Breast epithelium (tissue), 4 donors: Measurements from ENCODE around the gene SDK2. TPM values are rescaled to one million over a fixed set of nuclear protein-coding genes. Genes with fewer than 3 reads are reported as not detected.

Experiments used
- DNase-seq, 2 donors: peaks; one replicate each; pipeline ENCODE4 v3.0.0-alpha.2; 2019; ENCODE audit warnings: low spot score in 2 of 2
- H3K27ac ChIP-seq, 2 donors: fragments of 200-600 bp; sonication (generic) in 1 of 2; one replicate each; pipeline ENCODE4 v1.5.1; 2016 to 2019; ENCODE audit warnings: mild to moderate bottlenecking in 1 of 2
- H3K27me3 ChIP-seq, 2 donors: fragments of 200-600 bp; sonication (generic) in 1 of 2; one replicate each; pipeline versions ENCODE4 v1.5.1 to v1.6.0; 2017 to 2019; ENCODE audit warnings: control low read depth in 1 of 2, mild to moderate bottlenecking in 1 of 2
- H3K36me3 ChIP-seq: fragments of 200-600 bp; one replicate; pipeline ENCODE4 v1.5.1; 2019
- H3K4me1 ChIP-seq, 2 donors: fragments of 200-600 bp; sonication (generic); one replicate each; pipeline ENCODE4 v1.5.1; 2016 to 2019; ENCODE audit warnings: control low read depth in 1 of 2
- H3K4me3 ChIP-seq, 3 donors: fragments of 200-600 bp; sonication (generic); 1 replicate in 2 of 3; 2 replicates in 1 of 3; pipeline ENCODE4 v1.5.1; 2016 to 2019; ENCODE audit warnings: mild to moderate bottlenecking in 3 of 3, moderate library complexity in 2 of 3
- H3K9me3 ChIP-seq, 2 donors: fragments of 200-600 bp; sonication (generic) in 1 of 2; one replicate each; pipeline ENCODE4 v1.5.1; 2016 to 2019; ENCODE audit warnings: control low read depth in 1 of 2
- CTCF ChIP-seq, 3 donors: fragments of 450-650 bp; IDR thresholded peaks; one replicate each; pipeline ENCODE4 v1.5.1; 2016 to 2017; ENCODE audit warnings: antibody characterized with exemption in 3 of 3, mild to moderate bottlenecking in 3 of 3, moderate library complexity in 3 of 3
- POLR2A ChIP-seq: fragments of 450-650 bp; IDR thresholded peaks from one replicate; pipeline ENCODE4 v1.6.1; 2016; ENCODE audit warnings: antibody characterized with exemption, mild to moderate bottlenecking, moderate library complexity
- POLR2AphosphoS5 ChIP-seq, 3 donors: sonication (generic); formaldehyde crosslinking; IDR thresholded peaks; one replicate each; pipeline ENCODE4 v1.6.1; 2017; ENCODE audit warnings: antibody characterized with exemption in 3 of 3
- intact Hi-C: fragments of 100-400 bp; cut with DNase I; formaldehyde crosslinking; loops from one replicate; pipeline ENCODE4 v1.15.1; 2023; ENCODE audit warnings: low total_unique reads
- total RNA-seq, 3 donors: library from RNA; depleted of rRNA; stranded (reverse); fragments of >200 nt; gene quantifications; one replicate each; pipeline ENCODE4 v1.1.0, GENCODE V29; 2016

Gene SDK2
- total RNA-seq, 3 donors from 2014 or later = 0.16 to 2.9 (median 2.6) TPM

- TF ChIP-seq POLR2A (no peak), POLR2AphosphoS5 (IDR thresholded peaks at IDR 0.05) (no peak), CTCF (IDR thresholded peaks at IDR 0.05) (no peak)
- no peak for DNase-seq
- Histone ChIP-seq H3K4me3 (no peak overlapping the region), H3K27ac (no peak overlapping the region), H3K9me3 (peaks cover 5 to 11% of the 10 kb centered on the region in 2 donors), H3K27me3 (no peaks in the 10 kb centered on the region), H3K36me3 (no peaks in the 10 kb centered on the region), H3K4me1 (no peaks in the 10 kb centered on the region)
- intact Hi-C loops = no loop called here
Observed at GRCh38 chr17:73485130-73485529, 159.1 kb downstream of the SDK2 start.

DNA sequence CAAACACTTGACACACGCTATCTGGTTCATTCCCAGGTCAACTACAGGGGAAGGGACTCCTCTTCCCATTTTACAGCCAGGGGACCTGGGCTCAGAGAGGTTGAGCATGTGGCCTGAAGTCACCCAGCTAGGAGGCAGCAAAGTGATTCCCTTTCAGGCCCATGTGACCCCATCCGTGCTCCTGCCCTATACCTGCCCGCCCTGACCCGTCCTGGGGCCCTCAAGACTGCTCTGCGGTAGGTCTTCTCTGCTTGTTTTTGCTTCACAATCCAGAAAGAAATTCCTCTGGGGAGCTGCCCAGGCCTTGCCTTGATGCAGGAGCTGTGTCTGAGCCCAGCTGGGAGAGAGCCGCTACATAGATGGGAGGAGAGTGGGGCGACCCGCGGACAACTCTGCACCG lies 161.4 kb downstream of the SDK2 start:
- no peak overlapping the region for H3K4me3 ChIP-seq
- H3K4me1 ChIP-seq = no peaks in the 10 kb centered on the region
- no peaks in the 10 kb centered on the region for H3K36me3 ChIP-seq
- H3K27ac ChIP-seq = no peak overlapping the region
- no peak for DNase-seq
- H3K9me3 ChIP-seq = peaks cover 5 to 11% of the 10 kb centered on the region in 2 donors
- TF ChIP-seq POLR2A = no peak
- no peak for TF ChIP-seq CTCF (IDR thresholded peaks at IDR 0.05)
- no peaks in the 10 kb centered on the region for H3K27me3 ChIP-seq
- intact Hi-C loops = no loop called here

DNA sequence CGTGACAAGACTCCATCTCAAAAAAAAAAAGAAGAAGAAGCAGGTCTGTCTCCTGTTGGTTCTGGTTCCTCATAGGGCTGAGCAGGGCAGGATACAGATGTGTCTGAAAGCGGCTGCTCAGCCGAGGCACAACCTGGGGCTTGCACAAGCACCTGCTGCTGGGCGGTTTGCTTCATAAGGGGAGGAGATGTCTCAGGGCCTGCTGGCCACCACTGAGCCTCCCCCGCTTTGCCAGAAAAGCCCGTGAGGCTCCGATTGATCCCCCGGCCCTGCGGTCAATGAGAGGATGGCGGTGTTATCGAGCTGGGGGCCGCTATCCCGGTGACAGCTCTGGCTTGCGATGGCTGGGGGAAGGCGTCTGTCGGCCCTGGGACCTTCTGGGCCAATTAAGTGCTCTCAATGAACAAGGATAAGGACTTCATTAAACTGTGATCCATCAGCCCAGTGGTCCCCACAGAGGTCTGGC lies 162.0 kb downstream of the SDK2 start:
- DNase-seq = no peak
- H3K36me3 ChIP-seq = no peaks in the 10 kb centered on the region
- peaks cover 5 to 11% of the 10 kb centered on the region in 2 donors for H3K9me3 ChIP-seq
- H3K4me1 ChIP-seq = no peaks in the 10 kb centered on the region
- no peaks in the 10 kb centered on the region for H3K27me3 ChIP-seq
- no peak overlapping the region for H3K27ac ChIP-seq
- intact Hi-C loops = no loop called here
- TF ChIP-seq CTCF (IDR thresholded peaks at IDR 0.05) = no peak
- no peak for TF ChIP-seq POLR2AphosphoS5 (IDR thresholded peaks at IDR 0.05)
- TF ChIP-seq POLR2A = no peak
- no peak overlapping the region for H3K4me3 ChIP-seq

DNA sequence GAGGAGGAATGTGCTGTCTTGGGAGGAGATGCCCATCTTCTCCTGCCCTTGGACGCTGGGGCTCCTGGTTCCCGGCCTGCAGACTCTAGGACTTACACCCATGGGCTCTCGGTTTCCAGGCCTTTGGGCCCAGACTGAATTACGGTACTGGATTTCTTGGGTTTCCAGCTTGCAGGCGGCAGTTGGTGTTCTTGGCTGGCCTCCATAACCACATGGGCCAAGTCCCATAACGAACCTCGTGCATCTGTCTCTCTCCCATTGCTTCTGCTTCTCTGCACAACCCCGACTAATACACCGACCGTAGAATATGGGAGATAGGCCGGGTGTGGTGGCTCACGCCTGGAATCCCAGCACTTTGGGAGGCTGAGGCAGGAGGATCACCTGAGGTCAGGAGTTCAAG lies 162.6 kb downstream of the SDK2 start:
- H3K4me3 ChIP-seq = no peak overlapping the region
- no peaks in the 10 kb centered on the region for H3K36me3 ChIP-seq
- H3K27ac ChIP-seq = no peak overlapping the region
- DNase-seq = no peak
- TF ChIP-seq POLR2A (no peak), POLR2AphosphoS5 (IDR thresholded peaks at IDR 0.05) (no peak), CTCF (IDR thresholded peaks at IDR 0.05) (no peak)
- peaks cover 5 to 11% of the 10 kb centered on the region in 2 donors for H3K9me3 ChIP-seq
- H3K4me1 ChIP-seq = no peaks in the 10 kb centered on the region
- intact Hi-C loops = no loop called here
- peaks cover 0 to 4% of the 10 kb centered on the region in 2 donors for H3K27me3 ChIP-seq

- DNase-seq = no peak
- no peak overlapping the region for H3K4me3 ChIP-seq
- peaks cover 5 to 10% of the 10 kb centered on the region in 2 donors for H3K9me3 ChIP-seq
- H3K36me3 ChIP-seq = no peaks in the 10 kb centered on the region
- H3K4me1 ChIP-seq = no peaks in the 10 kb centered on the region
- peaks cover 0 to 7% of the 10 kb centered on the region in 2 donors for H3K27me3 ChIP-seq
- TF ChIP-seq POLR2AphosphoS5 (IDR thresholded peaks at IDR 0.05) (no peak), CTCF (IDR thresholded peaks at IDR 0.05) (no peak)
- no peak overlapping the region for H3K27ac ChIP-seq
- intact Hi-C loops = no loop called here
Observed at GRCh38 chr17:73480740-73481139, 163.5 kb downstream of the SDK2 start.
